Measurements from ENCODE around the gene SNTG2. TPM values are rescaled to one million over a fixed set of nuclear protein-coding genes. Genes with fewer than 3 reads are reported as not detected.
A peak's percentile ranks its signal among the peaks of the same experiment; 100 is the strongest.

SNTG2 gene
- total RNA-seq, 4 donors from 2014 or later, result 3.3 to 7.4 (median 4.5) TPM

GRCh38 chr2:1134629-1135028, 184.0 kb downstream of the SNTG2 start:
- H3K27ac ChIP-seq (replicated peaks in 1 of 4), result no peak overlapping the region
- H3K36me3 ChIP-seq, result no peaks in the 10 kb centered on the region
- H3K4me3 ChIP-seq, result no peak overlapping the region
- peaks cover 0 to 5% (median 0%) of the 10 kb centered on the region in 4 donors for H3K4me1 ChIP-seq
- TF ChIP-seq POLR2AphosphoS5 (IDR thresholded peaks at IDR 0.05) (no peak), CTCF (IDR thresholded peaks at IDR 0.05) (no peak), EP300 (IDR thresholded peaks at IDR 0.05) (no peak), POLR2A (IDR thresholded peaks at IDR 0.05; ENCODE audit: low read depth) (no peak)
- intact Hi-C loops (cut with DNase I), result no loop called here
- WGBS, result 96% methylated on average over 13 of the region's 20 CpGs
- DNase-seq (ENCODE audit: extremely low spot score), result no peak
- no peaks in the 10 kb centered on the region for H3K9me3 ChIP-seq
- peaks cover 0 to 13% (median 0%) of the 10 kb centered on the region in 4 donors for H3K27me3 ChIP-seq

GRCh38 chr2:1136067-1136466, 185.4 kb downstream of the SNTG2 start:
- intact Hi-C loops (cut with DNase I), result no loop called here
- DNase-seq (ENCODE audit: extremely low spot score), result no peak
- Histone ChIP-seq H3K27me3 (peaks cover 0 to 13% (median 0%) of the 10 kb centered on the region in 4 donors), H3K4me1 (peaks cover 0 to 5% (median 0%) of the 10 kb centered on the region in 4 donors), H3K27ac (replicated peaks in 1 of 4) (no peak overlapping the region), H3K9me3 (no peaks in the 10 kb centered on the region), H3K4me3 (no peak overlapping the region), H3K36me3 (no peaks in the 10 kb centered on the region)
- TF ChIP-seq EP300 (IDR thresholded peaks at IDR 0.05) (no peak), POLR2AphosphoS5 (IDR thresholded peaks at IDR 0.05) (no peak), POLR2A (IDR thresholded peaks at IDR 0.05; ENCODE audit: low read depth) (no peak), CTCF (IDR thresholded peaks at IDR 0.05) (peak in 1 of 3 experiments; percentile 4)
- WGBS, result 68% methylated on average over 7 of the region's 7 CpGs

GRCh38 chr2:1136846-1137245, 186.2 kb downstream of the SNTG2 start:
- Histone ChIP-seq H3K27me3 (peaks cover 0 to 8% (median 0%) of the 10 kb centered on the region in 4 donors), H3K27ac (replicated peaks in 1 of 4) (no peak overlapping the region), H3K36me3 (no peaks in the 10 kb centered on the region), H3K9me3 (no peaks in the 10 kb centered on the region), H3K4me1 (peaks cover 0 to 5% (median 0%) of the 10 kb centered on the region in 4 donors), H3K4me3 (no peak overlapping the region)
- TF ChIP-seq EP300 (IDR thresholded peaks at IDR 0.05), result no peak
- peak in 1 of 2 donors; percentile 11 for TF ChIP-seq POLR2AphosphoS5 (IDR thresholded peaks at IDR 0.05)
- TF ChIP-seq CTCF (IDR thresholded peaks at IDR 0.05), result no peak
- WGBS, result 63% methylated on average over 7 of the region's 7 CpGs
- intact Hi-C loops (cut with DNase I), result no loop called here
- DNase-seq (ENCODE audit: extremely low spot score), result no peak

- TF ChIP-seq CTCF (IDR thresholded peaks at IDR 0.05) (no peak), EP300 (IDR thresholded peaks at IDR 0.05) (no peak), POLR2AphosphoS5 (IDR thresholded peaks at IDR 0.05) (no peak), POLR2A (IDR thresholded peaks at IDR 0.05; ENCODE audit: low read depth) (no peak)
- Histone ChIP-seq H3K4me3 (no peak overlapping the region), H3K36me3 (no peaks in the 10 kb centered on the region), H3K27me3 (peaks cover 0 to 8% (median 0%) of the 10 kb centered on the region in 4 donors), H3K4me1 (peaks cover 0 to 5% (median 0%) of the 10 kb centered on the region in 4 donors), H3K27ac (replicated peaks in 1 of 4) (no peak overlapping the region), H3K9me3 (no peaks in the 10 kb centered on the region)
- intact Hi-C loops (cut with DNase I), result no loop called here
- DNase-seq (ENCODE audit: extremely low spot score), result no peak
- WGBS, result 83% methylated on average over 7 of the region's 7 CpGs
Measured at GRCh38 chr2:1137264-1137663, 186.6 kb downstream of the SNTG2 start.

- Histone ChIP-seq H3K4me3 (no peak overlapping the region), H3K9me3 (no peaks in the 10 kb centered on the region), H3K4me1 (peaks cover 0 to 5% (median 0%) of the 10 kb centered on the region in 4 donors), H3K27me3 (peaks cover 0 to 8% (median 0%) of the 10 kb centered on the region in 4 donors), H3K36me3 (no peaks in the 10 kb centered on the region), H3K27ac (replicated peaks in 1 of 4) (no peak overlapping the region)
- intact Hi-C loops (cut with DNase I), result no loop called here
- TF ChIP-seq CTCF (IDR thresholded peaks at IDR 0.05) (no peak), EP300 (IDR thresholded peaks at IDR 0.05) (no peak), POLR2AphosphoS5 (IDR thresholded peaks at IDR 0.05) (no peak), POLR2A (IDR thresholded peaks at IDR 0.05; ENCODE audit: low read depth) (no peak)
- 85% methylated on average over 9 of the region's 15 CpGs for WGBS
- no peak for DNase-seq (ENCODE audit: extremely low spot score)
Measured at GRCh38 chr2:1137913-1138391, 187.3 kb downstream of the SNTG2 start.

Measured in esophagus muscularis mucosa (tissue), 4 donors.